HUES64 (cell line): Measurements from ENCODE around the gene SHB.

Experiments used
- H3K27ac ChIP-seq: 2 replicates; pipeline ENCODE4 v1.7.0; 2013; ENCODE audit warnings: low read depth, low read length, inconsistent platforms
- H3K27me3 ChIP-seq: 2 replicates; pipeline ENCODE4 v1.6.1; 2013; ENCODE audit warnings: mild to moderate bottlenecking, low read length; ENCODE audit not compliant: insufficient read depth
- H3K36me3 ChIP-seq: 2 replicates; pipeline ENCODE4 v1.6.1; 2013; ENCODE audit warnings: mild to moderate bottlenecking, low read length; ENCODE audit not compliant: insufficient read depth
- H3K4me1 ChIP-seq: 2 replicates; pipeline ENCODE4 v1.6.1; 2013; ENCODE audit warnings: mild to moderate bottlenecking, low read length, moderate library complexity; ENCODE audit not compliant: insufficient read depth
- H3K4me3 ChIP-seq: 2 replicates; pipeline ENCODE4 v1.5.1; 2013; ENCODE audit warnings: mild to moderate bottlenecking, low read length, moderate library complexity
- H3K9ac ChIP-seq: 2 replicates; pipeline ENCODE4 v1.6.1; 2013; ENCODE audit warnings: mild to moderate bottlenecking, low read depth, low read length
- H3K9me3 ChIP-seq: 2 replicates; pipeline ENCODE4 v1.6.1; 2013; ENCODE audit warnings: low read depth, low read length; ENCODE audit not compliant: insufficient read depth
- WGBS: fragments of 150-250, 120-280 bp; methylation state at CpG from one replicate; pipeline ENCODE4 v1.1.7; 2013; ENCODE audit warnings: missing lambda C conversion rate; 5-methylcytosine and 5-hydroxymethylcytosine counted together

The SHB gene

GRCh38 chr9:38086496-38086895 lies 17.5 kb upstream of the SHB start:
- Histone ChIP-seq H3K27me3 (no peaks in the 10 kb centered on the region), H3K4me3 (no peak overlapping the region), H3K9me3 (no peaks in the 10 kb centered on the region), H3K4me1 (peaks cover 28% of the 10 kb centered on the region), H3K27ac (no peak overlapping the region), H3K9ac (no peak overlapping the region), H3K36me3 (no peaks in the 10 kb centered on the region)

- H3K27ac ChIP-seq: no peak overlapping the region
- no peaks in the 10 kb centered on the region for H3K27me3 ChIP-seq
- peaks cover 26% of the 10 kb centered on the region for H3K4me1 ChIP-seq
- no peaks in the 10 kb centered on the region for H3K36me3 ChIP-seq
- H3K9me3 ChIP-seq: no peaks in the 10 kb centered on the region
- 75% methylated on average over 5 of the region's 5 CpGs for WGBS
- no peak overlapping the region for H3K4me3 ChIP-seq
- no peak overlapping the region for H3K9ac ChIP-seq
These were observed 16.3 kb upstream of the SHB start for GRCh38 chr9:38085308-38085707.

- H3K36me3 ChIP-seq: no peaks in the 10 kb centered on the region
- no peak overlapping the region for H3K4me3 ChIP-seq
- no peaks in the 10 kb centered on the region for H3K27me3 ChIP-seq
- 71% methylated on average over 5 of the region's 5 CpGs for WGBS
- H3K9me3 ChIP-seq: no peaks in the 10 kb centered on the region
- no peak overlapping the region for H3K9ac ChIP-seq
- H3K4me1 ChIP-seq: peaks cover 20% of the 10 kb centered on the region
- H3K27ac ChIP-seq: no peak overlapping the region
These were observed 15.5 kb upstream of the SHB start for GRCh38 chr9:38084556-38084880.

GRCh38 chr9:38083858-38084555 lies 15.0 kb upstream of the SHB start:
- H3K4me3 ChIP-seq: no peak overlapping the region
- H3K36me3 ChIP-seq: no peaks in the 10 kb centered on the region
- H3K9me3 ChIP-seq: no peaks in the 10 kb centered on the region
- WGBS: 88% methylated on average over 10 of the region's 10 CpGs
- H3K27ac ChIP-seq: no peak overlapping the region
- peaks cover 21% of the 10 kb centered on the region for H3K4me1 ChIP-seq
- no peak overlapping the region for H3K9ac ChIP-seq
- H3K27me3 ChIP-seq: no peaks in the 10 kb centered on the region

- no peak overlapping the region for H3K27ac ChIP-seq
- peaks cover 23% of the 10 kb centered on the region for H3K4me1 ChIP-seq
- no peaks in the 10 kb centered on the region for H3K27me3 ChIP-seq
- WGBS: 28% methylated on average over 5 of the region's 5 CpGs
- no peak overlapping the region for H3K4me3 ChIP-seq
- H3K9me3 ChIP-seq: no peaks in the 10 kb centered on the region
- no peaks in the 10 kb centered on the region for H3K36me3 ChIP-seq
- no peak overlapping the region for H3K9ac ChIP-seq
These were observed 13.6 kb upstream of the SHB start for GRCh38 chr9:38082446-38083287.

- Histone ChIP-seq H3K4me3 (no peak overlapping the region), H3K36me3 (no peaks in the 10 kb centered on the region), H3K9ac (no peak overlapping the region), H3K27me3 (no peaks in the 10 kb centered on the region), H3K4me1 (peaks cover 23% of the 10 kb centered on the region), H3K27ac (no peak overlapping the region), H3K9me3 (no peaks in the 10 kb centered on the region)
- WGBS: 81% methylated on average over 8 of the region's 8 CpGs
These were observed 12.5 kb upstream of the SHB start for GRCh38 chr9:38081356-38082108.

- 82% methylated on average over 11 of the region's 11 CpGs for WGBS
These were observed 10.5 kb upstream of the SHB start for GRCh38 chr9:38079461-38080031.

GRCh38 chr9:38075272-38075671 lies 6.2 kb upstream of the SHB start:
- H3K36me3 ChIP-seq: no peaks in the 10 kb centered on the region
- H3K9ac ChIP-seq: no peak overlapping the region
- no peaks in the 10 kb centered on the region for H3K27me3 ChIP-seq
- H3K4me1 ChIP-seq: peaks cover 5% of the 10 kb centered on the region; the same call in 1 of the 2 replicates
- H3K9me3 ChIP-seq: no peaks in the 10 kb centered on the region
- 88% methylated on average over 34 of the region's 34 CpGs for WGBS
- H3K4me3 ChIP-seq: no peak overlapping the region
- no peak overlapping the region for H3K27ac ChIP-seq

More at GRCh38 chr9:38079461-38080031, 10.5 kb upstream of the SHB start:
- Histone ChIP-seq H3K4me3 (no peak overlapping the region), H3K9me3 (no peaks in the 10 kb centered on the region), H3K27me3 (no peaks in the 10 kb centered on the region), H3K27ac (no peak overlapping the region), H3K9ac (no peak overlapping the region), H3K36me3 (no peaks in the 10 kb centered on the region), H3K4me1 (peaks cover 20% of the 10 kb centered on the region)

- Histone ChIP-seq H3K27me3 (no peaks in the 10 kb centered on the region), H3K4me3 (no peak overlapping the region), H3K9me3 (no peaks in the 10 kb centered on the region), H3K4me1 (peaks cover 5% of the 10 kb centered on the region; the same call in 1 of the 2 replicates), H3K36me3 (no peaks in the 10 kb centered on the region), H3K9ac (no peak overlapping the region), H3K27ac (no peak overlapping the region)
- WGBS: 88% methylated on average over 5 of the region's 5 CpGs
These were observed 5.5 kb upstream of the SHB start for GRCh38 chr9:38074441-38074961.

- Histone ChIP-seq H3K4me3 (no peak overlapping the region), H3K36me3 (no peaks in the 10 kb centered on the region), H3K4me1 (peaks cover under 1% of the 10 kb centered on the region; the same call in 1 of the 2 replicates), H3K27me3 (no peaks in the 10 kb centered on the region), H3K9me3 (no peaks in the 10 kb centered on the region), H3K9ac (no peak overlapping the region), H3K27ac (no peak overlapping the region)
- WGBS: 80% methylated on average over 3 of the region's 3 CpGs
These were observed 4.9 kb upstream of the SHB start for GRCh38 chr9:38073882-38074281.
